Measurements from ENCODE around the gene BTN2A1. TPM values are rescaled to one million over a fixed set of nuclear protein-coding genes. Genes with fewer than 3 reads are reported as not detected.
"Not testable (repeated sequence)": the region's sequence is repeated elsewhere in the genome, so short reads cannot be mapped to it uniquely, and the experiment has no call there.

The BTN2A1 gene
- total and polyA plus RNA-seq, 7 experiments from 2014 or later: 9.7 to 54.6 (median 29.7) TPM

- CTCF ChIA-PET: no interaction called here
- Mint-ChIP-seq H3K36me3 (peaks cover 10 to 32% (median 25%) of the 10 kb centered on the region in 5 donors), H3K9me3 (no peaks in the 10 kb centered on the region), H3K27me3 (no peaks in the 10 kb centered on the region), H3K4me1 (peaks cover 42 to 67% (median 53%) of the 10 kb centered on the region in 7 donors), H3K4me3 (peak overlapping the region; percentile 90 to 100 (median 98)), H3K27ac (peak overlapping the region; percentile 89 to 99 (median 94))
- H3K4me3 ChIP-seq (ENCODE audit: low read length): peak overlapping the region; percentile 93
- no peaks in the 10 kb centered on the region for H3K9me3 ChIP-seq (ENCODE audit: control insufficient read depth in 2 of 3, low read length in 3 of 3)
- peak; percentile 18 for ATAC-seq
- no peak for DNase-seq
- no peaks in the 10 kb centered on the region for H3K27me3 ChIP-seq (ENCODE audit: control insufficient read depth in 2 of 2, insufficient read depth in 2 of 2, low read length in 2 of 2)
- H3K27ac ChIP-seq (ENCODE audit: low read depth, low read length): peak overlapping the region; percentile 81
- H3K4me1 ChIP-seq (ENCODE audit: control insufficient read depth in 2 of 2, insufficient read depth in 2 of 2, low read length in 2 of 2): peaks cover 27 to 37% of the 10 kb centered on the region in 2 donors
- H3K36me3 ChIP-seq (ENCODE audit: control insufficient read depth in 2 of 3, insufficient read depth in 3 of 3, low read length in 3 of 3): peaks cover 0 to 22% (median 20%) of the 10 kb centered on the region in 3 experiments
- intact Hi-C loops (cut with micrococcal nuclease): loop anchor here (1.0 to 5.0 kb wide), 12 partner anchors 16 to 90 kb away; partner anchors contain the start of genes BTN3A1 (in 2 of the 2), BTN3A3 (in 2 of the 2), BTN2A2 (in 1 of the 2) and BTN3A2 (in 1 of the 2)
- POLR2A ChIA-PET: interaction anchor here (0.6 to 1.2 kb wide), 2 partner anchors 15 to 79 kb away, joined by 3 read pairs; no protein-coding TSS in a partner anchor
Observed at GRCh38 chr6:26457264-26457805, 420 bp upstream of the BTN2A1 start.

GRCh38 chr6:26459023-26459810, 1.5 kb downstream of the BTN2A1 start:
- peak overlapping the region; percentile 26 to 96 (median 72) for H3K27ac Mint-ChIP-seq
- Histone ChIP-seq H3K9me3 (ENCODE audit: control insufficient read depth in 2 of 3, low read length in 3 of 3) (no peaks in the 10 kb centered on the region), H3K4me1 (ENCODE audit: control insufficient read depth in 2 of 2, insufficient read depth in 2 of 2, low read length in 2 of 2) (peaks cover 27 to 38% of the 10 kb centered on the region in 2 donors), H3K27me3 (ENCODE audit: control insufficient read depth in 2 of 2, insufficient read depth in 2 of 2, low read length in 2 of 2) (no peaks in the 10 kb centered on the region), H3K4me3 (ENCODE audit: low read length) (peak overlapping the region; percentile 1), H3K36me3 (ENCODE audit: control insufficient read depth in 2 of 3, insufficient read depth in 3 of 3, low read length in 3 of 3) (peaks cover 14 to 40% (median 38%) of the 10 kb centered on the region in 3 experiments), H3K27ac (ENCODE audit: low read depth, low read length) (peak overlapping the region; percentile 19)
- CTCF ChIA-PET: no interaction called here
- H3K4me1 Mint-ChIP-seq: peaks cover 54 to 84% (median 66%) of the 10 kb centered on the region in 7 donors
- intact Hi-C loops (cut with micrococcal nuclease): loop anchor here (2.0 to 5.0 kb wide), 5 partner anchors 42 to 92 kb away; partner anchors contain the start of genes BTN1A1 (in 1 of the 2), BTN2A2 (in 1 of the 2), BTN3A1 (in 1 of the 2) and BTN3A2 (in 1 of the 2)
- peak overlapping the region; percentile 63 to 99 (median 86) for H3K4me3 Mint-ChIP-seq
- no peaks in the 10 kb centered on the region for H3K9me3 Mint-ChIP-seq
- no peak for ATAC-seq
- no peak for DNase-seq
- H3K27me3 Mint-ChIP-seq: no peaks in the 10 kb centered on the region
- H3K36me3 Mint-ChIP-seq: peaks cover 13 to 48% (median 42%) of the 10 kb centered on the region in 5 donors
- POLR2A ChIA-PET: interaction anchor here (0.8 to 1.6 kb wide), 3 partner anchors 10 to 14 kb away, joined by 3 to 4 read pairs (median 4); no protein-coding TSS in a partner anchor

GRCh38 chr6:26461353-26461752, 3.6 kb downstream of the BTN2A1 start:
- H3K4me1 Mint-ChIP-seq: peaks cover 54 to 88% (median 72%) of the 10 kb centered on the region in 7 donors
- H3K4me3 ChIP-seq (ENCODE audit: low read length); H3K27me3 Mint-ChIP-seq; ATAC-seq; DNase-seq; H3K27me3 ChIP-seq (ENCODE audit: control insufficient read depth in 2 of 2, insufficient read depth in 2 of 2, low read length in 2 of 2); H3K9me3 ChIP-seq (ENCODE audit: control insufficient read depth in 2 of 3, low read length in 3 of 3); H3K27ac ChIP-seq (ENCODE audit: low read depth, low read length); H3K9me3 Mint-ChIP-seq; intact Hi-C loops (cut with micrococcal nuclease); CTCF ChIA-PET: not testable (repeated sequence)
- peak overlapping the region; percentile 2 to 99 (median 73) for H3K4me3 Mint-ChIP-seq
- H3K27ac Mint-ChIP-seq: peak overlapping the region in 3 of 9 donors; percentile 51 to 96 (median 65)
- H3K4me1 ChIP-seq (ENCODE audit: control insufficient read depth in 2 of 2, insufficient read depth in 2 of 2, low read length in 2 of 2): peaks cover 27 to 38% of the 10 kb centered on the region in 2 donors
- peaks cover 31 to 61% (median 59%) of the 10 kb centered on the region in 5 donors for H3K36me3 Mint-ChIP-seq
- POLR2A ChIA-PET: interaction anchor here (1.0 to 1.7 kb wide), 4 partner anchors 9 to 108 kb away, joined by 3 to 10 read pairs (median 5); no protein-coding TSS in a partner anchor
- H3K36me3 ChIP-seq (ENCODE audit: control insufficient read depth in 2 of 3, insufficient read depth in 3 of 3, low read length in 3 of 3): peaks cover 32 to 62% (median 57%) of the 10 kb centered on the region in 3 experiments

GRCh38 chr6:26464014-26464413, 6.3 kb downstream of the BTN2A1 start:
- H3K4me1 ChIP-seq (ENCODE audit: control insufficient read depth in 2 of 2, insufficient read depth in 2 of 2, low read length in 2 of 2): peaks cover 26 to 29% of the 10 kb centered on the region in 2 donors
- peaks cover 38 to 84% (median 64%) of the 10 kb centered on the region in 3 experiments for H3K36me3 ChIP-seq (ENCODE audit: control insufficient read depth in 2 of 3, insufficient read depth in 3 of 3, low read length in 3 of 3)
- no peaks in the 10 kb centered on the region for H3K9me3 ChIP-seq (ENCODE audit: control insufficient read depth in 2 of 3, low read length in 3 of 3)
- ChIA-PET POLR2A (interaction anchor here (1.2 to 1.7 kb wide), 4 partner anchors 9 to 36 kb away, joined by 3 to 5 read pairs (median 4); no protein-coding TSS in a partner anchor), CTCF (no interaction called here)
- Mint-ChIP-seq H3K4me3 (peak overlapping the region in 1 of 10 donors; percentile 11), H3K36me3 (peaks cover 39 to 81% (median 76%) of the 10 kb centered on the region in 5 donors), H3K27ac (peak overlapping the region; percentile 4 to 85 (median 61)), H3K27me3 (no peaks in the 10 kb centered on the region), H3K4me1 (peaks cover 44 to 68% (median 58%) of the 10 kb centered on the region in 7 donors), H3K9me3 (no peaks in the 10 kb centered on the region)
- intact Hi-C loops (cut with micrococcal nuclease): no loop called here
- DNase-seq: no peak
- no peak overlapping the region for H3K4me3 ChIP-seq (ENCODE audit: low read length)
- ATAC-seq: no peak
- no peak overlapping the region for H3K27ac ChIP-seq (ENCODE audit: low read depth, low read length)
- H3K27me3 ChIP-seq (ENCODE audit: control insufficient read depth in 2 of 2, insufficient read depth in 2 of 2, low read length in 2 of 2): no peaks in the 10 kb centered on the region

- H3K27me3 Mint-ChIP-seq: no peaks in the 10 kb centered on the region
- DNase-seq (no peak), ATAC-seq (no peak)
- Histone ChIP-seq H3K4me3 (ENCODE audit: low read length) (no peak overlapping the region), H3K4me1 (ENCODE audit: control insufficient read depth in 2 of 2, insufficient read depth in 2 of 2, low read length in 2 of 2) (peaks cover 20 to 24% of the 10 kb centered on the region in 2 donors), H3K27ac (ENCODE audit: low read depth, low read length) (no peak overlapping the region), H3K36me3 (ENCODE audit: control insufficient read depth in 2 of 3, insufficient read depth in 3 of 3, low read length in 3 of 3) (peaks cover 40 to 85% (median 62%) of the 10 kb centered on the region in 3 experiments), H3K9me3 (ENCODE audit: control insufficient read depth in 2 of 3, low read length in 3 of 3) (no peaks in the 10 kb centered on the region), H3K27me3 (ENCODE audit: control insufficient read depth in 2 of 2, insufficient read depth in 2 of 2, low read length in 2 of 2) (no peaks in the 10 kb centered on the region)
- H3K4me1 Mint-ChIP-seq: peaks cover 39 to 62% (median 53%) of the 10 kb centered on the region in 7 donors
- peak overlapping the region; percentile 4 to 87 (median 61) for H3K27ac Mint-ChIP-seq
- peak overlapping the region in 1 of 10 donors; percentile 11 for H3K4me3 Mint-ChIP-seq
- intact Hi-C loops (cut with micrococcal nuclease): no loop called here
- CTCF ChIA-PET: no interaction called here
- H3K9me3 Mint-ChIP-seq: no peaks in the 10 kb centered on the region
- H3K36me3 Mint-ChIP-seq: peaks cover 36 to 78% (median 75%) of the 10 kb centered on the region in 5 donors
- POLR2A ChIA-PET: interaction anchor here (1.2 to 1.7 kb wide), 4 partner anchors 10 to 37 kb away, joined by 3 to 5 read pairs (median 4); no protein-coding TSS in a partner anchor
Observed at GRCh38 chr6:26464416-26465131, 6.8 kb downstream of the BTN2A1 start.

All from naive thymus-derived CD4-positive, alpha-beta T cell (primary cell).